GM10266 (cell line): Measurements from ENCODE around the gene RSPH1.

Experiments
- DNase-seq: peaks from one replicate; pipeline ENCODE4 v3.0.0; 2012; ENCODE audit errors: extremely low spot score
- TF ChIP-seq, protein P1 (sequence below): IDR thresholded peaks from 2 replicates; pipeline ENCODE4 v1.5.1; 2012; ENCODE audit warnings: mild to moderate bottlenecking, low read depth; ENCODE audit not compliant: control insufficient read depth, insufficient read depth; ENCODE audit errors: missing control alignments

Gene RSPH1

DNA sequence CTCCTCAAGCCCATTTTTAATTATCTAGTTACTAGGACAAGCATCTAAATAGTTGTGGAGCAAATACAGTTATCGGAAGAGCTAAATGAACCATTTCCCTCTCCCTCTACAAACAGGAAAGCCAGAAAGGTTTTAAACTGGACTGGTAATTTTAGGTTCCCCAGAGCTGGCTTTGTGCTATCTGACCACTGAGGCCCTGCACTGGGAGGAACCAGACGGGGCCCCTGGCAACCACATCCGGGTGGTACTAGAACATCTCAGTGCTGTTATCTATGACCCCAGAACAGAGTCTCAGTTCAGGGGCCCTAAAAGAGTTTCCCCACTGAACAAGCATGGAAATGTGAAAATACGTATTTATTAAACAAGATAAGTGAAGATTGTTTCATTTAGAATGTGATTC is 7.7 kb upstream of the RSPH1 start:
- no peak for DNase-seq

DNA sequence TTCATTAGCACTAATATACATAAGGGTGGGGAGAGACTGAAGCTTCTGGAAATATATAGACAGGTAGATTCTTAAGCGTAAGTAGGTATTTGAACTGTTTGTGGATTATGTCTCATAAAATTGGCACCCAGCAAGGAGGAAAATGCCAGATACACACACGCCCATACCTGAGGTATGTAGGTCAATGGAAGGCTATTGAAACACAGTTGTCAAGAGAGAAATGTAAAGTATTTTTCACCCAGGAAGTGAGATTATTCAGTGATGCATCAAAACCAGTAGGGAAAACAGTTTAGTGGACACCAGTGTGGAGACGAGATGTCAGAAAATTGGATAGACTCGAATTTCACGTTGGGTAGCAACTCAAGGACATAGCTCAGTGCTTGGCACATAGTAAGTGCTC is 4.7 kb upstream of the RSPH1 start:
- no peak for DNase-seq
- TF ChIP-seq, protein P1, sequence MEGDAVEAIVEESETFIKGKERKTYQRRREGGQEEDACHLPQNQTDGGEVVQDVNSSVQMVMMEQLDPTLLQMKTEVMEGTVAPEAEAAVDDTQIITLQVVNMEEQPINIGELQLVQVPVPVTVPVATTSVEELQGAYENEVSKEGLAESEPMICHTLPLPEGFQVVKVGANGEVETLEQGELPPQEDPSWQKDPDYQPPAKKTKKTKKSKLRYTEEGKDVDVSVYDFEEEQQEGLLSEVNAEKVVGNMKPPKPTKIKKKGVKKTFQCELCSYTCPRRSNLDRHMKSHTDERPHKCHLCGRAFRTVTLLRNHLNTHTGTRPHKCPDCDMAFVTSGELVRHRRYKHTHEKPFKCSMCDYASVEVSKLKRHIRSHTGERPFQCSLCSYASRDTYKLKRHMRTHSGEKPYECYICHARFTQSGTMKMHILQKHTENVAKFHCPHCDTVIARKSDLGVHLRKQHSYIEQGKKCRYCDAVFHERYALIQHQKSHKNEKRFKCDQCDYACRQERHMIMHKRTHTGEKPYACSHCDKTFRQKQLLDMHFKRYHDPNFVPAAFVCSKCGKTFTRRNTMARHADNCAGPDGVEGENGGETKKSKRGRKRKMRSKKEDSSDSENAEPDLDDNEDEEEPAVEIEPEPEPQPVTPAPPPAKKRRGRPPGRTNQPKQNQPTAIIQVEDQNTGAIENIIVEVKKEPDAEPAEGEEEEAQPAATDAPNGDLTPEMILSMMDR = no peak

More for the DNA sequence above, 7.7 kb upstream of the RSPH1 start:
- TF ChIP-seq, protein P1 = no peak

DNA sequence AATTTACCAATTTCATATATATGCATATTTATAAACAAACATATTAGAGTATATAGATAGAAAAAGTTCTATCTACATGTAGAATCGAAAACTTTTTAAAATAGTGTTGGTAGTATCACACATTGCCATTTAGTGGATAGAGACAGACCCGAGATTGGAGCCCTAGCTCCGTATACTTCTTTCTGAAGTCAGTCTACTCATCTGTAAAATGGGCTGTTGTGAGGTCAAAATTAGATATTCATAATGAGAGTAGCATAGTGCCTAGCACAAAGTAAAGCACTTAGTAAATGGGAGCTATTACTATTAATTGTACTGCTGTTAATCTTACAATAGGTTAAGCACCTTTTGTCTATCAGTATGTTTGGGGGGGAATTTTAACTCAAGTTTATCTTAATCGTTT is 4.2 kb upstream of the RSPH1 start:
- no peak for DNase-seq
- TF ChIP-seq, protein P1 = no peak

DNA sequence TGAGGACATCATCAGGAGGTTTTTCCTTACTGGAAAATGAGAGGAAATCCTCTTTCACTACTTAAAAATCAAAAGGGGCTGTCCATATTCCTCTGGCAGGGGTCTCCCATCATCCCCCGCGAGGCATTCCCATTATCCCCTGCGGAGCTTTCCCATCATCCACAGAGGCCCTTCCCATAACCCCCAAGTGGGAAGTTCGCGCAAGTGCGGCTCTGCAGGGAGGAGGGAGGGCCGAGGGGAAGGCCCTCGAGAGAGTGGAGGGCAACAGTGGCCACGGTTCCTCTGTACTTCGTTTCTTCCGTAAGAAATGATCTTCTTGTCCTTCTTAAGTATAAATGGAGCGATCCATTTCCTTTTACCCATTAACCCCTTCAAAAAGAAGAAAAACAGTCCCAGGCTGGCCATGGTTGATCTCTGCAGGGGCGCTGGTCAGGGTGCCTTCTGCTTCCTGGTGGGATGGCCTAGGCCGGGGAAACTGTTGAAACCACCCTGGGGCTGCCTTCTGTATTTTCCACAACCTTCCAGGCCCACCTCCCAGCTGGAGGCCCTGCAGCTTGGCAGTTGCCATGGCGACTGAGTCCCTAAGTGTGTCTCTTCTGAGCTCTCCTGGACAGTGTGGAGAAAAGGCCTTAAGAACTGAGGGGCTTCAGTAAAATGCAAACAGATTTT is 3.6 kb upstream of the RSPH1 start:
- DNase-seq = no peak
- TF ChIP-seq, protein P1 = no peak

DNA sequence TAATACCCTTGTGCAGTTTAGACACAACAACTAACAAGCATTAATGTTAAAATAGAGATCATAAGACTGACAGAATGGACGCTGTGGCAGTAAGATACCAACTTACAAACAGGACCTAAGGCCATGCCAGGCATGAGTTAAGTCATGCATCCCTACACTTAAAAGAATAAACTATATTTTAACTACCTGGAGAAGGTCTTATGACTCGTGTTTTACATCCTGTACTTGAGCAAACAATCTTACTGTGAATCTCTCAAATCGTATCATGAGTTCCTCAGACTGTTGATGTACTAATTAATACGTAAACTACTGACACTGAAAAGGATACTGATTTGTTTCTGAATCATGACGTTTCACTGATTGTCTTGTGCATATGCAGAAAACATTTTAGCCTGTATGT is 2.0 kb upstream of the RSPH1 start:
- DNase-seq = no peak
- TF ChIP-seq, protein P1 = no peak

DNA sequence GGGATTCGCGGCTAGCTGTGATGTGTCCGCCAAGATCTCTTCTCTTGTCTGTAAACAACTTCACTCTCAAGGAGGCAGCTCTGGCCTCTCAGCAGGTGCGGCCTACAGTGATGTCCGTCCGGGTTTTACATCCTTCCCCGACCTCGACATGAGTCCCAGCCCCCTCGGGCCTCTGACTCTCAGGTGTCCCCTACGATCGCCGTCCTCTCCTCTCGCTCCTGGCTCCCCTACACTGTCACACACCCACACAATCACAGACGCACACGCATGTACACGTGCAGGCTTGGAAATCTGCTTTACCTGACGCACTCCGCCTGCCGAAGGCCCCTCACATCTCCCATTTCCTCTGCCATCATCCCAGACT is 797 bp upstream of the RSPH1 start:
- TF ChIP-seq, protein P1 = no peak
- no peak for DNase-seq

DNA sequence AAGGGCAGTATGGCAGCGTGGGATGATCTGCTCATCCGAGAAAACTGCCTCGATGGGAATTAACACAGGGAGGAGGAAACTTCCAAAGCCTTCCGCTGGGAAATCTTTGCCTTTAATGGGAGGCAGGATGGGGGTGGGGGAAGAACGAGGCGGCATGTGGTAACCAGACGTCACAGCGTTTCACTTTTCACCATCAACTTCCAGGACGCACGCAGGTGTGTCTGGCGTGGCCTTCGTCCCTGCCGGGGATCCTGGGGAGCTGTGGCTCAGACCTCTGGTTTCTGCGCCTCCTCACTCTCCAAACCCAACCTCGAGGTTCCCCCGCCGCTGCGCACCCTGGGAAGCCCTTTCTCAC is 282 bp downstream of the RSPH1 start:
- no peak for DNase-seq
- TF ChIP-seq, protein P1 = no peak
